GM12865 (cell line): ENCODE measurements around the gene TSPAN17.
"Not testable (repeated sequence)": the region's sequence is repeated elsewhere in the genome, so short reads cannot be mapped to it uniquely, and the experiment has no call there.

Experiments
- DNase-seq: peaks from one replicate; pipeline ENCODE4 v3.0.0; 2010; ENCODE audit warnings: low read depth
- H3K4me3 ChIP-seq: 2 replicates; pipeline ENCODE4 v1.5.1; 2011; ENCODE audit warnings: mild to moderate bottlenecking, low read depth, low read length, control low read depth
- CTCF ChIP-seq: IDR thresholded peaks from 2 replicates; pipeline ENCODE4 v1.5.1; 2011; ENCODE audit warnings: low read length, control low read depth, low read depth, inconsistent platforms; ENCODE audit not compliant: insufficient read depth; ENCODE audit errors: missing control alignments

The TSPAN17 gene

GRCh38 chr5:176647030-176647842, at the start of gene TSPAN17:
Gene TSPAN17 (plus strand): TSS chr5:176647484. CDS start chr5:176647616, 132 bp downstream.
- peak within 1 kb of the TSS; percentile 84 for H3K4me3 ChIP-seq
- peak; percentile 99 for DNase-seq
- peak; percentile 7 for TF ChIP-seq CTCF

- peak; percentile 53 for DNase-seq
- not testable (repeated sequence) for H3K4me3 ChIP-seq
Observed at GRCh38 chr5:176599749-176600430, 47.4 kb upstream of the TSPAN17 start.

- H3K4me3 ChIP-seq: no peak overlapping the region
- no peak for DNase-seq
- no peak for TF ChIP-seq CTCF
Observed at GRCh38 chr5:176601901-176602482, 45.3 kb upstream of the TSPAN17 start.

GRCh38 chr5:176603091-176603490, 44.2 kb upstream of the TSPAN17 start:
- TF ChIP-seq CTCF: no peak
- DNase-seq: no peak

GRCh38 chr5:176606032-176606431, 41.3 kb upstream of the TSPAN17 start:
- DNase-seq: no peak
- H3K4me3 ChIP-seq: no peak overlapping the region
- no peak for TF ChIP-seq CTCF

More at GRCh38 chr5:176603091-176603490, 44.2 kb upstream of the TSPAN17 start:
- H3K4me3 ChIP-seq: no peak overlapping the region

- H3K4me3 ChIP-seq: no peak overlapping the region
- DNase-seq: no peak
- TF ChIP-seq CTCF: no peak
Observed at GRCh38 chr5:176606875-176607274, 40.4 kb upstream of the TSPAN17 start.

- DNase-seq: no peak
- H3K4me3 ChIP-seq: no peak overlapping the region
- TF ChIP-seq CTCF: no peak
Observed at GRCh38 chr5:176608142-176608705, 39.1 kb upstream of the TSPAN17 start.
